HepG2 (cell line): ENCODE results near the gene ADAMTS15. TPM values are rescaled to one million over a fixed set of nuclear protein-coding genes. Genes with fewer than 3 reads are reported as not detected.

Experiments used
- ATAC-seq: fragments of 200-7000 bp; cut with Tn5 transposase; 3 replicates; pipeline ENCODE4 v1.9.1; 2020; ENCODE audit warnings: mild to moderate bottlenecking, moderate library complexity
- BruUV-seq: library from RNA; stranded (reverse); fragments of 400-500 nt; replicated peaks from 2 replicates; lab custom pipeline; 2021; lab: Mats Ljungman, UMichigan
- CTCF ChIA-PET: fragments of 300-600 bp; formaldehyde crosslinking; extraction: SDS; loops from one replicate; lab custom pipeline; 2021; ENCODE audit warnings: low total read pairs, inconsistent platforms, low intra/inter-chr PET ratio; lab: Yijun Ruan, JAX
- POLR2A ChIA-PET: fragments of 350-600 bp; sonication (Branson Sonifier 250); formaldehyde crosslinking; loops from one replicate; lab custom pipeline; 2020; ENCODE audit warnings: antibody characterized with exemption, inconsistent platforms; lab: Yijun Ruan, JAX
- DNase-seq: peaks from one replicate; pipeline ENCODE4 v3.0.0-alpha.2; 2015; ENCODE audit warnings: low spot score
- FAIRE-seq: peaks from 3 replicates; lab custom pipeline; 2011; peaks lifted over from hg19 to GRCh38; lab: Jason Lieb, UNC
- H2AFZ ChIP-seq: one replicate; pipeline ENCODE4 v1.6.1; 2011; ENCODE audit warnings: low read length, inconsistent platforms
- H3K27ac ChIP-seq: fragments of 300-600 bp; 3 replicates; pipeline ENCODE4 v1.8.0; 2011; ENCODE audit warnings: mixed run types, mild to moderate bottlenecking, mixed read lengths, low read length, inconsistent platforms; ENCODE audit not compliant: insufficient read depth; ENCODE audit errors: extremely low read length
- H3K27me3 ChIP-seq, 2 experiments: fragments of 200-600 bp in 1 of 2; 2 replicates in 1 of 2; 3 replicates in 1 of 2; pipeline versions ENCODE4 v1.6.0 to v1.8.0; 2011; ENCODE audit warnings: low read length in 2 of 2, mild to moderate bottlenecking in 2 of 2, moderate library complexity in 2 of 2, inconsistent platforms in 1 of 2; ENCODE audit not compliant: insufficient read depth in 2 of 2, control insufficient read depth in 1 of 2
- H3K36me3 ChIP-seq, 2 experiments: fragments of 200-600 bp in 1 of 2; replicated peaks in 1 of 2; 2 replicates in 1 of 2; 3 replicates in 1 of 2; pipeline versions ENCODE4 v1.5.1 to v1.8.0; 2011; ENCODE audit warnings: low read length in 2 of 2, inconsistent platforms in 1 of 2; ENCODE audit not compliant: insufficient read depth in 2 of 2, control insufficient read depth in 1 of 2
- H3K4me1 ChIP-seq: 2 replicates; pipeline ENCODE4 v1.5.1; 2012; ENCODE audit warnings: low read length, inconsistent platforms; ENCODE audit not compliant: insufficient read depth
- H3K4me2 ChIP-seq: 2 replicates; pipeline ENCODE4 v1.6.0; 2011; ENCODE audit warnings: low read depth, low read length, inconsistent platforms
- H3K4me3 ChIP-seq, 3 experiments: fragments of 200-600 bp in 1 of 3; sonication (generic), shearing (Covaris generic) in 1 of 3; replicated peaks in 1 of 3; 2 replicates each; pipeline ENCODE4 v1.5.1; 2011 to 2016; ENCODE audit warnings: low read length in 3 of 3, inconsistent platforms in 2 of 3, low read depth in 2 of 3, mild to moderate bottlenecking in 2 of 3, control low read depth in 1 of 3, mixed read lengths in 1 of 3; ENCODE audit not compliant: insufficient read depth in 1 of 3
- H3K79me2 ChIP-seq: one replicate; pipeline ENCODE4 v1.6.1; 2011; ENCODE audit warnings: low read length, inconsistent platforms; ENCODE audit not compliant: insufficient read depth
- H3K9ac ChIP-seq: 2 replicates; pipeline ENCODE4 v1.6.0; 2011; ENCODE audit warnings: mild to moderate bottlenecking, low read depth, low read length, inconsistent platforms; ENCODE audit not compliant: insufficient read depth
- H3K9me3 ChIP-seq: 2 replicates; pipeline ENCODE4 v1.5.1; 2012; ENCODE audit warnings: mild to moderate bottlenecking, low read length
- H4K20me1 ChIP-seq: 2 replicates; pipeline ENCODE4 v1.6.0; 2011; ENCODE audit warnings: inconsistent platforms, mild to moderate bottlenecking, low read length, moderate library complexity; ENCODE audit not compliant: insufficient read depth
- GLMP ChIP-seq: sonication (generic); formaldehyde crosslinking; IDR thresholded peaks from 2 replicates; pipeline ENCODE4 v1.9.0; 2021; ENCODE audit warnings: missing genetic modification reagents, mild to moderate bottlenecking, borderline replicate concordance
- KAT8 ChIP-seq: IDR thresholded peaks from 2 replicates; pipeline ENCODE4 v1.6.1; 2016; ENCODE audit warnings: missing genetic modification reagents, missing compliant biosample characterization
- MAFF ChIP-seq: IDR thresholded peaks from 2 replicates; pipeline ENCODE4 v1.6.1; 2011; ENCODE audit warnings: low read depth, low read length, improper control_type of control experiment
- MAFK ChIP-seq, 2 experiments: IDR thresholded peaks in 1 of 2; conservative IDR thresholded peaks in 1 of 2; 2 replicates each; pipeline ENCODE4 v1.6.1; 2011; ENCODE audit warnings: improper control_type of control experiment in 2 of 2, low read length in 2 of 2
- NFE2L2 ChIP-seq: fragments of 150-350 bp; IDR thresholded peaks from 2 replicates; pipeline ENCODE4 v1.6.1; 2014; ENCODE audit warnings: low read length
- NR2F6 ChIP-seq, 2 experiments: IDR thresholded peaks; 2 replicates each; pipeline ENCODE4 v1.6.1; 2016; ENCODE audit warnings: antibody characterized with exemption in 1 of 2, mild to moderate bottlenecking in 1 of 2
- PHB2 ChIP-seq: fragments of 450-650 bp; IDR thresholded peaks from 2 replicates; pipeline ENCODE4 v1.6.1; 2018; ENCODE audit not compliant: partially characterized antibody
- SMAD9 ChIP-seq: sonication (generic); formaldehyde crosslinking; IDR thresholded peaks from 2 replicates; pipeline ENCODE4 v1.5.1; 2020; ENCODE audit warnings: mild to moderate bottlenecking, missing genetic modification reagents
- ZNF547 ChIP-seq: sonication (generic); formaldehyde crosslinking; IDR thresholded peaks from 2 replicates; pipeline ENCODE4 v1.5.1; 2020; ENCODE audit warnings: mild to moderate bottlenecking, missing genetic modification reagents
- ZNF784 ChIP-seq: sonication (generic); formaldehyde crosslinking; IDR thresholded peaks from 2 replicates; pipeline ENCODE4 v1.5.1; 2020; ENCODE audit warnings: missing genetic modification reagents, mild to moderate bottlenecking, borderline replicate concordance
- WGBS: methylation state at CpG from one replicate; pipeline ENCODE4 v1.1.6; 2017; ENCODE audit warnings: low lambda C conversion rate; 5-methylcytosine and 5-hydroxymethylcytosine counted together
- in situ Hi-C: cut with HindIII; loops from 2 replicates; pipeline ENCODE4 v1.10.0; 2017; ENCODE audit warnings: low pct_unique_long_range_greater_than_20kb; ENCODE audit not compliant: extremely low pct_ligation_motif_present
- intact Hi-C: fragments of 100-400 bp; cut with micrococcal nuclease; formaldehyde crosslinking; loops from one replicate; pipeline ENCODE4 v1.10.0; 2022; ENCODE audit not compliant: unreplicated experiment
- polyA plus RNA-seq, 8 experiments: library from polyadenylated mRNA; depleted of rRNA in 3 of 8; stranded (reverse) in 7 of 8; unstranded in 1 of 8; fragments of >200 nt; fragmentation: Illumina TruSeq in 4 of 8; extraction: Trizol in 4 of 8; gene quantifications; 2 replicates each; pipeline versions ENCODE4 v1.2.1 to v1.2.3, GENCODE V29; 2011 to 2016; ENCODE audit warnings: low read depth in 4 of 8, missing spikeins in 1 of 8, mixed read lengths in 1 of 8; ENCODE audit not compliant: insufficient read depth in 1 of 8
- total RNA-seq, 5 experiments: library from RNA; depleted of rRNA; stranded (reverse); fragments of >200 nt; fragmentation: Illumina TruSeq; extraction: Trizol; gene quantifications; 2 replicates each; pipeline ENCODE4 v1.2.3, GENCODE V29; 2016; ENCODE audit warnings: low read depth in 1 of 5

Gene ADAMTS15
- total and polyA plus RNA-seq, 2 of the 13 experiments (the other 11 are each of a cell fraction or from before 2014, with no cell fraction given), result 0.01 to 0.02 TPM

- no peak for TF ChIP-seq PHB2
- TF ChIP-seq KAT8 (CRISPR knock-in tag), result no peak
- TF ChIP-seq NFE2L2, result no peak
- TF ChIP-seq NR2F6 (IDR thresholded peaks at IDR 0.05), result no peak
- TF ChIP-seq NR2F6 (CRISPR knock-in tag; IDR thresholded peaks at IDR 0.05), result no peak
- no peak for TF ChIP-seq SMAD9
- TF ChIP-seq, all 625 proteins: peak for 0
Measured at GRCh38 chr11:130425156-130425555, 23.3 kb upstream of the ADAMTS15 start (continued).

GRCh38 chr11:130426223-130426836, 22.1 kb upstream of the ADAMTS15 start:
- no peaks in the 10 kb centered on the region for H3K9me3 ChIP-seq
- in situ Hi-C loops (no loop called here), intact Hi-C loops (no loop called here)
- BruUV-seq, result no TSS peak
- FAIRE-seq (no peak), ATAC-seq (no peak), DNase-seq (no peak)
- CTCF ChIA-PET, result no interaction called here
- H3K9ac ChIP-seq, result no peak overlapping the region
- no peak overlapping the region for H2AFZ ChIP-seq
- no peak overlapping the region for H3K4me2 ChIP-seq
- H3K36me3 ChIP-seq, result no peaks in the 10 kb centered on the region
- H3K27ac ChIP-seq, result no peak overlapping the region
- no peaks in the 10 kb centered on the region for H3K4me1 ChIP-seq
- H4K20me1 ChIP-seq, result no peaks in the 10 kb centered on the region
- H3K79me2 ChIP-seq, result no peaks in the 10 kb centered on the region
- TF ChIP-seq ZNF547, result no peak
- TF ChIP-seq MAFK (conservative IDR thresholded peaks at IDR 0.05 in 1 of 2, IDR thresholded peaks at IDR 0.05 in 1 of 2; ENCODE audit: low read length in 2 of 2), result peak; percentile 86 to 91
- no peak for TF ChIP-seq GLMP (CRISPR knock-in tag)
- peak; percentile 86 for TF ChIP-seq MAFF
- no peak for TF ChIP-seq ZNF784 (CRISPR knock-in tag)
- TF ChIP-seq, all 625 proteins: peak for 2
- Histone ChIP-seq H3K4me3 (no peak overlapping the region), H3K27me3 (peaks cover 8 to 82% of the 10 kb centered on the region in 2 experiments; a peak in 4 of 5 replicates)
- POLR2A ChIA-PET, result no interaction called here
- 13% methylated on average over 4 of the region's 5 CpGs for WGBS
